HepG2 (cell line): Measurements from ENCODE around the gene PRTN3. TPM values are rescaled to one million over a fixed set of nuclear protein-coding genes. Genes with fewer than 3 reads are reported as not detected.

Experiments used
- BHLHE40 ChIP-seq: IDR thresholded peaks from 2 replicates; pipeline ENCODE4 v1.6.1; 2011; ENCODE audit warnings: low read length, improper control_type of control experiment
- DR1 ChIP-seq: sonication (generic); formaldehyde crosslinking; IDR thresholded peaks from 2 replicates; pipeline ENCODE4 v1.8.0; 2021; ENCODE audit warnings: mild to moderate bottlenecking, missing genetic modification reagents, inconsistent platforms
- FIP1L1 ChIP-seq: fragments of 200-400 bp; formaldehyde crosslinking; IDR thresholded peaks from 2 replicates; pipeline ENCODE4 v1.6.1; 2018; ENCODE audit warnings: low read depth, mild to moderate bottlenecking, low read length, moderate library complexity, borderline replicate concordance; ENCODE audit not compliant: insufficient read depth
- FOSL1 ChIP-seq: sonication (generic); formaldehyde crosslinking; IDR thresholded peaks from 2 replicates; pipeline ENCODE4 v1.9.0; 2021; ENCODE audit warnings: missing genetic modification reagents, borderline replicate concordance
- FOXA3 ChIP-seq: IDR thresholded peaks from 2 replicates; pipeline ENCODE4 v1.6.1; 2016; ENCODE audit warnings: missing genetic modification reagents, missing compliant biosample characterization
- HMGA1 ChIP-seq: sonication (generic); formaldehyde crosslinking; conservative IDR thresholded peaks from 2 replicates; pipeline ENCODE4 v1.4.0; 2020; ENCODE audit warnings: missing genetic modification reagents
- MTA1 ChIP-seq: sonication (generic); formaldehyde crosslinking; IDR thresholded peaks from 2 replicates; pipeline ENCODE4 v1.4.0; 2020; ENCODE audit warnings: missing genetic modification reagents, mild to moderate bottlenecking, borderline replicate concordance
- NFIC ChIP-seq: IDR thresholded peaks from 2 replicates; pipeline ENCODE4 v1.6.1; 2012; ENCODE audit warnings: mild to moderate bottlenecking, low read length, inconsistent platforms
- RBAK ChIP-seq: sonication (generic); formaldehyde crosslinking; IDR thresholded peaks from 2 replicates; pipeline ENCODE4 v1.5.1; 2020; ENCODE audit warnings: mild to moderate bottlenecking, missing genetic modification reagents
- SOX6 ChIP-seq, 2 experiments: fragments of 450-650 bp in 1 of 2; sonication (generic) in 1 of 2; formaldehyde crosslinking in 1 of 2; IDR thresholded peaks; 2 replicates each; pipeline versions ENCODE4 v1.4.0 to v1.6.1; 2017 to 2020; ENCODE audit warnings: antibody characterized with exemption in 1 of 2, mild to moderate bottlenecking in 1 of 2, missing genetic modification reagents in 1 of 2
- TAF1 ChIP-seq: sonication (generic); formaldehyde crosslinking; IDR thresholded peaks from 2 replicates; pipeline ENCODE4 v1.4.0; 2020; ENCODE audit warnings: missing genetic modification reagents
- TEAD2 ChIP-seq: sonication (generic); formaldehyde crosslinking; IDR thresholded peaks from 2 replicates; pipeline ENCODE4 v1.9.0; 2021; ENCODE audit warnings: missing genetic modification reagents
- ZNF282 ChIP-seq: fragments of 450-650 bp; IDR thresholded peaks from 2 replicates; pipeline ENCODE4 v1.6.1; 2018; ENCODE audit not compliant: partially characterized antibody
- ZNF367 ChIP-seq: sonication (generic); formaldehyde crosslinking; IDR thresholded peaks from 2 replicates; pipeline ENCODE4 v1.4.0; 2020; ENCODE audit warnings: missing genetic modification reagents, borderline replicate concordance
- ZNF441 ChIP-seq: sonication (generic); formaldehyde crosslinking; IDR thresholded peaks from 2 replicates; pipeline ENCODE4 v1.7.0; 2021; ENCODE audit warnings: missing genetic modification reagents, borderline replicate concordance
- polyA plus RNA-seq, 8 experiments: library from polyadenylated mRNA; depleted of rRNA in 3 of 8; stranded (reverse) in 7 of 8; unstranded in 1 of 8; fragments of >200 nt; fragmentation: Illumina TruSeq in 4 of 8; extraction: Trizol in 4 of 8; gene quantifications; 2 replicates each; pipeline versions ENCODE4 v1.2.1 to v1.2.3, GENCODE V29; 2011 to 2016; ENCODE audit warnings: low read depth in 4 of 8, missing spikeins in 1 of 8, mixed read lengths in 1 of 8; ENCODE audit not compliant: insufficient read depth in 1 of 8
- total RNA-seq, 5 experiments: library from RNA; depleted of rRNA; stranded (reverse); fragments of >200 nt; fragmentation: Illumina TruSeq; extraction: Trizol; gene quantifications; 2 replicates each; pipeline ENCODE4 v1.2.3, GENCODE V29; 2016; ENCODE audit warnings: low read depth in 1 of 5
- TF ChIP-seq, protein P1 (sequence below): fragments of 450-650 bp; IDR thresholded peaks from 2 replicates; pipeline ENCODE4 v1.6.1; 2016
- TF ChIP-seq, protein P2 (sequence below): sonication (generic); formaldehyde crosslinking; IDR thresholded peaks from 2 replicates; pipeline ENCODE4 v1.9.0; 2021; ENCODE audit warnings: mild to moderate bottlenecking, missing genetic modification reagents
- TF ChIP-seq, protein P3 (sequence below): sonication (generic); formaldehyde crosslinking; IDR thresholded peaks from 2 replicates; pipeline ENCODE4 v1.8.0; 2022; ENCODE audit warnings: missing genetic modification reagents, mild to moderate bottlenecking, moderate library complexity, borderline replicate concordance
- TF ChIP-seq, protein P4 (sequence below): sonication (generic); formaldehyde crosslinking; IDR thresholded peaks from 2 replicates; pipeline ENCODE4 v1.4.0; 2020; ENCODE audit warnings: missing genetic modification reagents

The PRTN3 gene
- total and polyA plus RNA-seq, 2 of the 13 experiments (the other 11 are each of a cell fraction or from before 2014, with no cell fraction given), result not detected

DNA sequence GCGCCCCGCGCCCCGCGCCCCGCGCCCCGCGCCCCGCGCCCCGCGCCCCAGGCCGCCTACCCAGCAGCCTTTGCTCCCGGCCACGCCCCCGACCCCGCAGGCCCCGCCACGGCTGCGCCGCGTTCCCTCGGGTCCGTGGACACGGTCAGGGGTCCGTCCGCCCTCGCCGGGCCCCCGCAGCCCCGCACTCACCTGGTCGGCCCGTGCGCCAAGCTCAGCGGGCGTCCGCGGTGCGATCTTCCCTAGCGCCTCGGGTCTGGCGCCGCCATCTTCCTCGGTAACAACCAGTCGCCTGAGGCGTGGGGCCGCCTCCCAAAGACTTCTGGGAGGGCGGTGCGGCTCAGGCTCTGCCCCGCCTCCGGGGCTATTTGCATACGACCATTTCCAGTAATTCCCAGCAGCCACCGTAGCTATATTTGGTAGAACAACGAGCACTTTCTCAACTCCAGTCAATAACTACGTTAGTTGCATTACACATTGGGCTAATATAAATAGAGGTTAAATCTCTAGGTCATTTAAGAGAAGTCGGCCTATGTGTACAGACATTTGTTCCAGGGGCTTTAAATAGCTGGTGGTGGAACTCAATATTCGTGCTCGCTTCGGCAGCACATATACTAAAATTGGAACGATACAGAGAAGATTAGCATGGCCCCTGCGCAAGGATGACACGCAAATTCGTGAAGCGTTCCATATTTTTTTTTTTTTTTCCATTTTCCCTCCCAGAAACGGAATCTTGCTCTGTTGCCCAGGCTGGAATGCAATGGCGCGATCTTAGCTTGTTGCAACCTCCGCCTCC, 52.3 kb downstream of the PRTN3 start, which contains the start of the genes MED16 and RNU6-9 (continued):
- TF ChIP-seq ZNF441 (CRISPR knock-in tag), result no peak
- TF ChIP-seq, protein P1, sequence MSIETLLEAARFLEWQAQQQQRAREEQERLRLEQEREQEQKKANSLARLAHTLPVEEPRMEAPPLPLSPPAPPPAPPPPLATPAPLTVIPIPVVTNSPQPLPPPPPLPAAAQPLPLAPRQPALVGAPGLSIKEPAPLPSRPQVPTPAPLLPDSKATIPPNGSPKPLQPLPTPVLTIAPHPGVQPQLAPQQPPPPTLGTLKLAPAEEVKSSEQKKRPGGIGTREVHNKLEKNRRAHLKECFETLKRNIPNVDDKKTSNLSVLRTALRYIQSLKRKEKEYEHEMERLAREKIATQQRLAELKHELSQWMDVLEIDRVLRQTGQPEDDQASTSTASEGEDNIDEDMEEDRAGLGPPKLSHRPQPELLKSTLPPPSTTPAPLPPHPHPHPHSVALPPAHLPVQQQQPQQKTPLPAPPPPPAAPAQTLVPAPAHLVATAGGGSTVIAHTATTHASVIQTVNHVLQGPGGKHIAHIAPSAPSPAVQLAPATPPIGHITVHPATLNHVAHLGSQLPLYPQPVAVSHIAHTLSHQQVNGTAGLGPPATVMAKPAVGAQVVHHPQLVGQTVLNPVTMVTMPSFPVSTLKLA, result peak; percentile 3; the same call in 1 of the 2 replicates
- TF ChIP-seq TEAD2 (CRISPR knock-in tag), result no peak
- no peak for TF ChIP-seq BHLHE40
- TF ChIP-seq, protein P2, sequence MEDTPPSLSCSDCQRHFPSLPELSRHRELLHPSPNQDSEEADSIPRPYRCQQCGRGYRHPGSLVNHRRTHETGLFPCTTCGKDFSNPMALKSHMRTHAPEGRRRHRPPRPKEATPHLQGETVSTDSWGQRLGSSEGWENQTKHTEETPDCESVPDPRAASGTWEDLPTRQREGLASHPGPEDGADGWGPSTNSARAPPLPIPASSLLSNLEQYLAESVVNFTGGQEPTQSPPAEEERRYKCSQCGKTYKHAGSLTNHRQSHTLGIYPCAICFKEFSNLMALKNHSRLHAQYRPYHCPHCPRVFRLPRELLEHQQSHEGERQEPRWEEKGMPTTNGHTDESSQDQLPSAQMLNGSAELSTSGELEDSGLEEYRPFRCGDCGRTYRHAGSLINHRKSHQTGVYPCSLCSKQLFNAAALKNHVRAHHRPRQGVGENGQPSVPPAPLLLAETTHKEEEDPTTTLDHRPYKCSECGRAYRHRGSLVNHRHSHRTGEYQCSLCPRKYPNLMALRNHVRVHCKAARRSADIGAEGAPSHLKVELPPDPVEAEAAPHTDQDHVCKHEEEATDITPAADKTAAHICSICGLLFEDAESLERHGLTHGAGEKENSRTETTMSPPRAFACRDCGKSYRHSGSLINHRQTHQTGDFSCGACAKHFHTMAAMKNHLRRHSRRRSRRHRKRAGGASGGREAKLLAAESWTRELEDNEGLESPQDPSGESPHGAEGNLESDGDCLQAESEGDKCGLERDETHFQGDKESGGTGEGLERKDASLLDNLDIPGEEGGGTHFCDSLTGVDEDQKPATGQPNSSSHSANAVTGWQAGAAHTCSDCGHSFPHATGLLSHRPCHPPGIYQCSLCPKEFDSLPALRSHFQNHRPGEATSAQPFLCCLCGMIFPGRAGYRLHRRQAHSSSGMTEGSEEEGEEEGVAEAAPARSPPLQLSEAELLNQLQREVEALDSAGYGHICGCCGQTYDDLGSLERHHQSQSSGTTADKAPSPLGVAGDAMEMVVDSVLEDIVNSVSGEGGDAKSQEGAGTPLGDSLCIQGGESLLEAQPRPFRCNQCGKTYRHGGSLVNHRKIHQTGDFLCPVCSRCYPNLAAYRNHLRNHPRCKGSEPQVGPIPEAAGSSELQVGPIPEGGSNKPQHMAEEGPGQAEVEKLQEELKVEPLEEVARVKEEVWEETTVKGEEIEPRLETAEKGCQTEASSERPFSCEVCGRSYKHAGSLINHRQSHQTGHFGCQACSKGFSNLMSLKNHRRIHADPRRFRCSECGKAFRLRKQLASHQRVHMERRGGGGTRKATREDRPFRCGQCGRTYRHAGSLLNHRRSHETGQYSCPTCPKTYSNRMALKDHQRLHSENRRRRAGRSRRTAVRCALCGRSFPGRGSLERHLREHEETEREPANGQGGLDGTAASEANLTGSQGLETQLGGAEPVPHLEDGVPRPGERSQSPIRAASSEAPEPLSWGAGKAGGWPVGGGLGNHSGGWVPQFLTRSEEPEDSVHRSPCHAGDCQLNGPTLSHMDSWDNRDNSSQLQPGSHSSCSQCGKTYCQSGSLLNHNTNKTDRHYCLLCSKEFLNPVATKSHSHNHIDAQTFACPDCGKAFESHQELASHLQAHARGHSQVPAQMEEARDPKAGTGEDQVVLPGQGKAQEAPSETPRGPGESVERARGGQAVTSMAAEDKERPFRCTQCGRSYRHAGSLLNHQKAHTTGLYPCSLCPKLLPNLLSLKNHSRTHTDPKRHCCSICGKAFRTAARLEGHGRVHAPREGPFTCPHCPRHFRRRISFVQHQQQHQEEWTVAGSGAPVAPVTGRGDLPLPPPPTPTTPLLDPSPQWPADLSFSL (CRISPR knock-in tag), result no peak
- no peak for TF ChIP-seq ZNF282
- TF ChIP-seq, protein P3, sequence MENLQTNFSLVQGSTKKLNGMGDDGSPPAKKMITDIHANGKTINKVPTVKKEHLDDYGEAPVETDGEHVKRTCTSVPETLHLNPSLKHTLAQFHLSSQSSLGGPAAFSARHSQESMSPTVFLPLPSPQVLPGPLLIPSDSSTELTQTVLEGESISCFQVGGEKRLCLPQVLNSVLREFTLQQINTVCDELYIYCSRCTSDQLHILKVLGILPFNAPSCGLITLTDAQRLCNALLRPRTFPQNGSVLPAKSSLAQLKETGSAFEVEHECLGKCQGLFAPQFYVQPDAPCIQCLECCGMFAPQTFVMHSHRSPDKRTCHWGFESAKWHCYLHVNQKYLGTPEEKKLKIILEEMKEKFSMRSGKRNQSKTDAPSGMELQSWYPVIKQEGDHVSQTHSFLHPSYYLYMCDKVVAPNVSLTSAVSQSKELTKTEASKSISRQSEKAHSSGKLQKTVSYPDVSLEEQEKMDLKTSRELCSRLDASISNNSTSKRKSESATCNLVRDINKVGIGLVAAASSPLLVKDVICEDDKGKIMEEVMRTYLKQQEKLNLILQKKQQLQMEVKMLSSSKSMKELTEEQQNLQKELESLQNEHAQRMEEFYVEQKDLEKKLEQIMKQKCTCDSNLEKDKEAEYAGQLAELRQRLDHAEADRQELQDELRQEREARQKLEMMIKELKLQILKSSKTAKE (CRISPR knock-in tag), result no peak
- TF ChIP-seq DR1 (CRISPR knock-in tag), result no peak
- no peak for TF ChIP-seq SOX6 (IDR thresholded peaks at IDR 0.05)
- no peak; the same call in 1 of the 2 replicates for TF ChIP-seq SOX6 (CRISPR knock-in tag; IDR thresholded peaks at IDR 0.05)
- TF ChIP-seq FOSL1 (CRISPR knock-in tag), result no peak
- no peak for TF ChIP-seq ZNF367 (CRISPR knock-in tag)
- TF ChIP-seq HMGA1, result no peak
- TF ChIP-seq TAF1 (CRISPR knock-in tag), result peak; percentile 57; the same call in 1 of the 2 replicates
- TF ChIP-seq RBAK, result no peak
- TF ChIP-seq FOXA3 (CRISPR knock-in tag), result peak; percentile 44
- TF ChIP-seq FIP1L1, result no peak
- TF ChIP-seq, protein P4, sequence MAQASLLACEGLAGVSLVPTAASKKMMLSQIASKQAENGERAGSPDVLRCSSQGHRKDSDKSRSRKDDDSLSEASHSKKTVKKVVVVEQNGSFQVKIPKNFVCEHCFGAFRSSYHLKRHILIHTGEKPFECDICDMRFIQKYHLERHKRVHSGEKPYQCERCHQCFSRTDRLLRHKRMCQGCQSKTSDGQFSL (CRISPR knock-in tag), result 0 out of 2 replicates have a peak, but pooled peaks have one; percentile 49
- TF ChIP-seq MTA1 (CRISPR knock-in tag), result no peak
- TF ChIP-seq NFIC, result no peak
